ENCODE data around the gene GUCY1B1. TPM values are rescaled to one million over a fixed set of nuclear protein-coding genes. Genes with fewer than 3 reads are reported as not detected.

The GUCY1B1 gene
- total RNA-seq, 1 donor from 2014 or later: 1.7 TPM

GRCh38 chr4:155738548-155738947 lies 20.3 kb upstream of the GUCY1B1 start:
- no peak overlapping the region for H3K4me3 ChIP-seq (ENCODE audit: low read depth, low read length)
- H3K27me3 ChIP-seq (ENCODE audit: control insufficient read depth, insufficient read depth, low read length): no peaks in the 10 kb centered on the region
- no peaks in the 10 kb centered on the region for H3K36me3 ChIP-seq (ENCODE audit: control insufficient read depth, insufficient read depth, low read length)
- no peak for DNase-seq (ENCODE audit: low read depth)
- TF ChIP-seq, protein P1, sequence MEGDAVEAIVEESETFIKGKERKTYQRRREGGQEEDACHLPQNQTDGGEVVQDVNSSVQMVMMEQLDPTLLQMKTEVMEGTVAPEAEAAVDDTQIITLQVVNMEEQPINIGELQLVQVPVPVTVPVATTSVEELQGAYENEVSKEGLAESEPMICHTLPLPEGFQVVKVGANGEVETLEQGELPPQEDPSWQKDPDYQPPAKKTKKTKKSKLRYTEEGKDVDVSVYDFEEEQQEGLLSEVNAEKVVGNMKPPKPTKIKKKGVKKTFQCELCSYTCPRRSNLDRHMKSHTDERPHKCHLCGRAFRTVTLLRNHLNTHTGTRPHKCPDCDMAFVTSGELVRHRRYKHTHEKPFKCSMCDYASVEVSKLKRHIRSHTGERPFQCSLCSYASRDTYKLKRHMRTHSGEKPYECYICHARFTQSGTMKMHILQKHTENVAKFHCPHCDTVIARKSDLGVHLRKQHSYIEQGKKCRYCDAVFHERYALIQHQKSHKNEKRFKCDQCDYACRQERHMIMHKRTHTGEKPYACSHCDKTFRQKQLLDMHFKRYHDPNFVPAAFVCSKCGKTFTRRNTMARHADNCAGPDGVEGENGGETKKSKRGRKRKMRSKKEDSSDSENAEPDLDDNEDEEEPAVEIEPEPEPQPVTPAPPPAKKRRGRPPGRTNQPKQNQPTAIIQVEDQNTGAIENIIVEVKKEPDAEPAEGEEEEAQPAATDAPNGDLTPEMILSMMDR (IDR thresholded peaks at IDR 0.05; ENCODE audit: insufficient read depth, low read length, poor library complexity, severe bottlenecking): no peak

- no peak overlapping the region for H3K4me3 ChIP-seq (ENCODE audit: low read depth, low read length)
- TF ChIP-seq, protein P1 (IDR thresholded peaks at IDR 0.05; ENCODE audit: insufficient read depth, low read length, poor library complexity, severe bottlenecking): no peak
- no peaks in the 10 kb centered on the region for H3K27me3 ChIP-seq (ENCODE audit: control insufficient read depth, insufficient read depth, low read length)
- no peaks in the 10 kb centered on the region for H3K36me3 ChIP-seq (ENCODE audit: control insufficient read depth, insufficient read depth, low read length)
- no peak for DNase-seq (ENCODE audit: low read depth)
These were observed 17.3 kb upstream of the GUCY1B1 start for GRCh38 chr4:155741546-155741945.

DNA sequence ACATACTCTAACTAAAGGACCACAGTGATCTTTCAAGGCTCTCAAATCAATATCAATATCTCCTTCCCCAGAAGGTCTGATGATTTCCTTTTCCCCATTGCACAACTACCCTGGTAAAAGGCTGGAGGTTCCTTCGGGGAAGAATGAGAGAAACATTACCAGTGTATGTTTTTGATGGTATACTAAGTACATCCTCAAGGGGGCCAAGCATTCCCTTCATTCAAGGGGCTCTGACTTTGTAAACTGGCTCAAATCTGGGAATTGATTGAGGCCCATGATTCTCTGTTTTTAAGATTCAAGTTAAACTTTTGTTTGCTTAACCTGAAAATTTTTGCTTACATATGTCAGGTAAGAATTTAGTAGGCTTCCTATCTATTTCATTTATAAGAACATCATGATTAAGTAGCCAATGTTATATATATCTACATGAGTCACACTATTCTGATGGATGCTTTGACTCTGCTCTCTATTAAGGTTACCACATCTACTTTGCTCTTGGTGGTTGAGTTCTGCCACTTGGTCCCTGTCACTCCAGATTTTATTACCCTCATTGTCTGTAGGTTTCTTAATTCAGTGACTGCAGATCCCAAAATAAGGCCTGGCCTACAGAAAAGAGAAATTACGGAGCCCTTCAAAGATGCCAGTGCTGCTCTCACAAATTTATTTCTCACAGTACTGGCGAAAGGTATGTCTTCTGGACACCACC lies 16.4 kb upstream of the GUCY1B1 start:
- no peak for DNase-seq (ENCODE audit: low read depth)
- TF ChIP-seq, protein P1 (IDR thresholded peaks at IDR 0.05; ENCODE audit: insufficient read depth, low read length, poor library complexity, severe bottlenecking): peak; percentile 4
- H3K36me3 ChIP-seq (ENCODE audit: control insufficient read depth, insufficient read depth, low read length): no peaks in the 10 kb centered on the region
- no peaks in the 10 kb centered on the region for H3K27me3 ChIP-seq (ENCODE audit: control insufficient read depth, insufficient read depth, low read length)
- no peak overlapping the region for H3K4me3 ChIP-seq (ENCODE audit: low read depth, low read length)

DNA sequence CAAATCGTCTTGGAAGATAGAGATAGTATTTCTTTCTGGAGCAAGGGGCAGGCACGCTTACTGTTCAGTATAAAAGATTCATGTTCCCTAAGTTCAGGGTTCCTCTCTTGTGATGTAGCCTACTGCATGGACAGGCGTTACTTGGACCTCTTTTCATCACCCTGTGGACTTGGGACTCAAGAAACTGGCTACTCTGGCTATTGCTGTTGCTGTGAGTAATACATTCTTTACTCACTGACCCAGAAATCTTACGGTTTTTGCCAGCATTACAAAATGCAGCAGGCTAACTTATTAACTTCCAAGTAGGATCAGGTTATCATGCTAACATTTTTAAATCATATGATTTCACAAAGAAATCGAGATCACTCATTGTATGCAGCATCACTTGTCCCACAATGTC lies 12.8 kb upstream of the GUCY1B1 start:
- TF ChIP-seq, protein P1 (IDR thresholded peaks at IDR 0.05; ENCODE audit: insufficient read depth, low read length, poor library complexity, severe bottlenecking): no peak
- H3K36me3 ChIP-seq (ENCODE audit: control insufficient read depth, insufficient read depth, low read length): no peaks in the 10 kb centered on the region
- peak; percentile 76 for DNase-seq (ENCODE audit: low read depth)
- H3K4me3 ChIP-seq (ENCODE audit: low read depth, low read length): no peak overlapping the region
- no peaks in the 10 kb centered on the region for H3K27me3 ChIP-seq (ENCODE audit: control insufficient read depth, insufficient read depth, low read length)

GRCh38 chr4:155748039-155748438 lies 10.8 kb upstream of the GUCY1B1 start:
- no peak for DNase-seq (ENCODE audit: low read depth)
- no peak overlapping the region for H3K4me3 ChIP-seq (ENCODE audit: low read depth, low read length)
- H3K27me3 ChIP-seq (ENCODE audit: control insufficient read depth, insufficient read depth, low read length): no peaks in the 10 kb centered on the region
- TF ChIP-seq, protein P1 (IDR thresholded peaks at IDR 0.05; ENCODE audit: insufficient read depth, low read length, poor library complexity, severe bottlenecking): no peak
- no peaks in the 10 kb centered on the region for H3K36me3 ChIP-seq (ENCODE audit: control insufficient read depth, insufficient read depth, low read length)

GRCh38 chr4:155749041-155749440 lies 9.8 kb upstream of the GUCY1B1 start:
- Histone ChIP-seq H3K36me3 (ENCODE audit: control insufficient read depth, insufficient read depth, low read length) (no peaks in the 10 kb centered on the region), H3K4me3 (ENCODE audit: low read depth, low read length) (no peak overlapping the region), H3K27me3 (ENCODE audit: control insufficient read depth, insufficient read depth, low read length) (no peaks in the 10 kb centered on the region)
- no peak for DNase-seq (ENCODE audit: low read depth)
- TF ChIP-seq, protein P1 (IDR thresholded peaks at IDR 0.05; ENCODE audit: insufficient read depth, low read length, poor library complexity, severe bottlenecking): no peak

Measured in kidney epithelial cell (primary cell).